HG03575 (cell line): ENCODE data around the gene CEP72.
"Not testable (repeated sequence)": the region's sequence is repeated elsewhere in the genome, so short reads cannot be mapped to it uniquely, and the experiment has no call there.

ENCODE experiments used
- ATAC-seq: cut with Tn5 transposase; IDR thresholded peaks from one replicate; pipeline ENCODE4 v1.9.1; 2021; ENCODE audit not compliant: unreplicated experiment, insufficient number of reproducible peaks, low FRiP score; ENCODE audit errors: extremely low read depth

The CEP72 gene

GRCh38 chr5:579211-579610 is 32.9 kb upstream of the CEP72 start:
- ATAC-seq = no peak

DNA sequence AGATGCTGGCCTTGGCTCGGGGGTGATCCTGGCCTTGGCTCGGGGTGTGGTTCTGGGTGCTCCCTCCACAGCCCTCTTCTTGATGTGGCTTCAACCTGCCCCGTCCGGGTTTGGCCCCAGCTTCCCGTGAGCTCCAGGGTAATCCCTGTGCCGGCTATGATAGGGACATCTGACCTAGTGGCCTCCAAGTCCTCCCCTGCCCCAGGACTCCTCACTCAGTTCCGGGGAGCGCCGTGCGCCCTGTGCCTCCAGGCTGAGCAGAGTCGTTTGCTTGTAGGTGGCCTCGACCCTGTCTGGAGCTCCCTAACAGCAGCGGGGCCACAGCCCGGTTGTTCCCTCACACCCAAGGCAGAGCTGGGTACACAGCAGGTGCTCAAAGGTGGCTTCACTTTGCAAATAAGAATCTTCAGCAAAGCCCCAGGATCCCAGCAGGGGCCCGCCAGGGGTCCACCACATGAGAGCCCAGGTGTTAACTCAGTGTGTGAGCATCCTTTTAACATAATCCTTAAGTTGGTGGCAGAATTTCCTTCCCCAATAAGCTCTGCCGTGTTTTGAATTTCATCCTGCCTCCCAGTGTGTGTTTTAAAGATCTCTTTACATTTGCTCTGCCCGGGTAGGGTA is 32.3 kb upstream of the CEP72 start:
- ATAC-seq = no peak

DNA sequence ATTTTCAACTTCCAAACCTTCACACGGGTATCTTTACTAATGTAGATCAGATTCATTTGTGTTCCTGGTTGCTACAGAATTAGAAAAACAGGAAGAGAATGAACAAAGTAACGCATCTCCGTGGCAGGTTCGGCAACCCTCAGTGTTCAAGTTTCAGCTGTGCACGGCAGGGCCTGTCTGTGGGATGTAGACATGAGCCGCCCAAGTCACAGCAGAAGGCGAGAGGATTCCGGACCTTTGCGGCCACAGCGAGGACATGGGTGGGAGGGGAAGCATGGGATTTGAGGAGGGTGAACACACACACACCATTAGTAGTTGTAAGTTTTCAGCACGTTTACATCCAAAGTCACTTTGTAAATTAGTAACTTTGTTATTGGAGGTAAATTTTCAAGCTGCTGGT is 31.7 kb upstream of the CEP72 start:
- no peak for ATAC-seq

DNA sequence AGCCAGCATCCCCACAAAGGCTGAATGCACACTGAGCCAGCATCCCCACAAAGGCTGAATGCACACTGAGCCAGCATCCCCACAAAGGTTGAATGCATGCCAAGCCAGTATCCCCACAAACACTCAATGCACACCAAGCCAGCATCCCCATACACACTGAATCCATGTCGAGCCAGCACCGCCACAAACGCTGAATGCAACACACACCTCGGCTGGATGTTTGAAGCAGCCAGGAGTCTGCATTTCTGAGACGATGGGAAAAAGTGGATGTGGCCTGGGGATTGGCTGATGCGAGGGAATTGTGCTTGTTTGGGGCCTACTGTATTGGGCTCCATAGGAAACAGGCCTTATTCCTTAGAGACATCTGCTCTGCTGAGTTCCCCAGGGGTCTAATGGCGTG is 30.9 kb upstream of the CEP72 start:
- no peak for ATAC-seq

GRCh38 chr5:581941-582340 is 30.2 kb upstream of the CEP72 start:
- ATAC-seq = no peak

GRCh38 chr5:582445-582844 is 29.7 kb upstream of the CEP72 start:
- ATAC-seq = not testable (repeated sequence)

DNA sequence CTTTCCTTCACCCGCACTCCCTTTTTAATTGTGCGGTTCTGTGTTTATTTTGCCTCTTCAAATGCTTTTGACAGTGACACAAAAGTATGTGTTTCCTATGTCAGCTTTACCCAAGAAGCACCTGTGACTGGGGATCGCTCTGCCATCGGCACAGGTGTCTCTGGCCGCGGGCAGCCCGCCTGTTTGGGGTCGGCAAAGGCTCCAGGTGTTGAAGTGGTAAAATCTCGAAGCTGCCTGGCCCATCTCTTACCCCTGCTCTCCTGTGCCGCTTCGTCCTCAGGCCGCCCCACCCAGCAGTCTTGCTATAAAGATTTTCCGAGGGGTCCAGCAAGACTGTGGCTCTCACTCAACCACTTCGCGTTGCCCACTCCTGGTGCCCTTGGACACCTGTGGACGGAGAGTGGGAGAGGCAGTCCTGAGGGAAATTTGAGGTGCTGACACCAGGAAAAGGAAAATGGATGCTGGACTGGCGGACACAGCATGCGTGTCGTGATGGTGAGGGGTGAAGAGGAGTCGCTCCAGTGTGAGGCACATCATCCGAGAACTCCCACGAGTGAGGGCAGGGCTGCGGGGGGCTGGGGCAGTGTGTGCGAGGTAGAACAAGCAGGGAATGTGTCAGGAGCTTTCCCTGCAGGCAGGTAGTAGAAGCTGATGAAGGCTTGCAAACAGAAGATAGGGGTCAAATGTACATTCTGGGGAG is 29.1 kb upstream of the CEP72 start:
- ATAC-seq = no peak

- ATAC-seq = no peak
These were observed 28.5 kb upstream of the CEP72 start for GRCh38 chr5:583645-584044.

- no peak for ATAC-seq
These were observed 27.9 kb upstream of the CEP72 start for GRCh38 chr5:584216-584615.

DNA sequence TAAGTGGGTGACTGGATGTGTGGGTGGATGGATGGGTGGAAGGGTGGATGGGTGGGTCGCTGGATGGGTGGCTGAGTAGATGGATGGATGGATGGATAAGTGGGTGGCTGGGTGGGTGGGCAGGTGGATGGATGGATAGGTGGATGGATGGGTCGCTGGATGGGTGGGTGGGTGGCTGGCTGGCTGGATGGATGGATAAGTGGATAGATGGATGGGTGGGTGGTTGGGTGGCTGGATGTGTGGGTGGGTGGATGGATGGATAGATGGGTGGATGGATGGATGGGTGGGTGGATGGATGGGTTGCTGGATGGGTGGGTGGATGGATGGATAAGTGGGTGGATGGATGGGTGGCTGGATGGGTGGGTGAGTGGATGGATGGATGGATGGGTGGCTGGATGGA is 27.3 kb upstream of the CEP72 start:
- ATAC-seq = no peak

DNA sequence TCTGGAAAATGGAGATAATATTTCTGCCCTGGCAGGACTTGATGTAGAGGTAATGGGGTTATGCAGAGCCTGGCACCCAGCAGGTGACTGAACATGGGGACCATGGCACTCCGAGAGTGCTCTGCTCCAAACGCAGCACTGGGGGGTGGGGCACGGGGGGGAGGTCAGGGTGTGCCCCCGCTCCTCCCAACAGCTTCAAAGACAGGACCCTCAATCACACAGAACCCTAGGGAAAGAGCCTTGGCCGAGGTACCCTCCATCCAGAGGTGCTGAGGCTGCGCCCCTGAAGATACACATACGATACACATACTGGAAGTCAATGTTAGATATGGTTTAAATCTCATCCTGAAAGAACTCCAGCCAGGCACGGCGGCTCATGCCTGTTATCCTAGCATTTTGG is 26.6 kb upstream of the CEP72 start:
- no peak for ATAC-seq

DNA sequence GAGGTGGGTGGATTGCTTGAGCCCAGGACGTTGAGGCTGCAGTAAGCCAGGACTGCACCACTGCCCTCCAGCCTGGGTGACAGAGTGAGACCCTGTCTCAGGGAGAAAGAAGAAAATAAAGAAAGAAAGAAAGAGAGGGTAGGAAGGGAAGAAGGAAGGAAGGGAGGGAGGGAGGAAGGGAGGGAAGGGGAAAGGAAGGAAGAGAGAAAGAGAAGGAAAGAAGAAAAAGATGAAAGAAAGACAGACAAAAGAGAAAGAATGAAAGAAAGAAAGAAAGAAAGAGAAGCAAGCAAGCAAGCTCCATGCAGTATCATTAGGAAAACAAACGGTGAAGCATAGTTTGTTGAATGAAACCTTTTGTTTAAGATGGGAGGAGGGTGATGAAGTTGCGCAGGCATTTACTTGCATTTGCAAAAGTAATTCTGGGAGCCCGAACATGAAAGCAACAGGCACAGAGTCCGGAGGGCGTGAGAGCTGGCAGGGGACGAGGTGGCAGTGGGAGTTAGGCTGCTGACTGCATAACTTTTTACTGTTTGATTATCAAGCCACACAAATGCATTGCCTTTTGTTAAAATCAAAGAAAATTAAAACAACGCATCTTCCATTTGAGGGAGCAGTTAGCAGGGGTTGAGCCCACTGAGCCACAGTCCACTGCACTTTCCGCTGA is 26.0 kb upstream of the CEP72 start:
- no peak for ATAC-seq

DNA sequence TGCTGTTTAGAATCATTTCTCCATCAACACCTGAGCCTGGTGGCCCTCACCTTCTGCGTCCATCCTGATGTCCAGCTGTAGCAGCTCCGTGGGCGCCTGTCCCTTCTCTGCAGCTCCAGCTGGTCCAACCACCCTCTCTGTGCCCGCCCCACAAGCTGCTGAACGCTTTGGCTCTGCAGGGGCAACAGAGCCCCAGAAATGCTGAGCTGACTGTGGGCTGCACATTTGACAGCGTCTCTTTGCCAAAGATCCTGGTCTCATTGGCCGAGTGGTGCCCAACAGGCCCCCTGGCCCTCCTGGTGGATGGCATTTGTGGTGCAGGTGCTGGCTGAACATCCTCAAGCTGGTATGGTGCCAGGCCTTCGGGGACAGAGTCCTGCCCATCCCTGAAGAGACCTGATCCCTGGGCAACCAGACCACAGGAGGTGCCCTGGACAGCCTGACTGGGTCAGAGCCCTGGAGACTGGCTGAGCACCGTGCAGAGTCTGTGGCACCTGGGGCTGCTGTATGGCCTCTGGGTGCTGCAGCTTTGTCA is 25.3 kb upstream of the CEP72 start:
- no peak for ATAC-seq

DNA sequence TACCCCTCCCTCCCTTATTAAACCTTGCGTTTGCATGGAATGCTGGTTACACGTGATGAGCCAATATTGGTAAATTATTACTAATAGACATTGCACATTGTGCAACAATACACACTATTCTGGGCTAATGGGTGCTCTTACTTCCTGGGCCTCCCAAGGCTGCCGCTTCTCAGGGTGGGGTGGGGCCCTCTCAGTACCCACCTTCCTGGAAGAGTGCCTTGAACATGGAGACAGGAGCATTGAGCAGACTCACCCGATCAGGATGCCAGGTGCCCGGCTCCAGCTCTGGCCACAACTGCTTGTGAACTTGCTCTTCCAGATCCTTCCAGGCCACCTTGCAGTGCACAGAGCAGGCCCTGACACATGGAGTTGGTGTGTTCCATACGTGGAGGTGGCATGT is 24.7 kb upstream of the CEP72 start:
- no peak for ATAC-seq

DNA sequence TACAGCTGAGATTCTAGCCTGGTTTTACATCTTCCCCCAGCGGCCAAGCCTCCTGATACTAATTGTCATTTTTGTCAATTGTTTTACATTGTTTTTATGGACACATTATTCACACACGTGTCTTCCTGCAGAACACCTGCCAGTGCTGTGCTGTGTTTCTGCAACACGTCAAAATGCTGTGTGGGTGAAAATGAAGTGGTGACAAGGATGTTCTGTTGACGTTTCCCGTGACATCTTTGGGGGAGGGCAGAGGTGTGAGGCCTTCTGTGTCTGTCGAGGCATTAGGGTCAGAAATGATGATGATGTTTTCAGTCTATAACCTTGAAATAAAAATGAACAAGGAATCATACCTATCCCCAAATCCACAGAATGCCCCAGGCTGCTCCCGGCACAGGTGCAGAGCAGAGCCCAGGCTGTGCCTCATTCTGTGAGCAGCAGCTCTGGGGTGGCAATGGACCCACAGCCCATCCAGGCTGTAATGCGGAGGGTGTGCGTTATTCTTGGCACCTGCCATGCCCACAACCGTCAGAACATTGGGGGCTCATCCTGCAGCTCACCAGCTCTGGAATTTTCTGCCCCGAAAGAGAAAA is 23.6 kb upstream of the CEP72 start:
- ATAC-seq = no peak

GRCh38 chr5:589173-589572 is 23.0 kb upstream of the CEP72 start:
- ATAC-seq = no peak

DNA sequence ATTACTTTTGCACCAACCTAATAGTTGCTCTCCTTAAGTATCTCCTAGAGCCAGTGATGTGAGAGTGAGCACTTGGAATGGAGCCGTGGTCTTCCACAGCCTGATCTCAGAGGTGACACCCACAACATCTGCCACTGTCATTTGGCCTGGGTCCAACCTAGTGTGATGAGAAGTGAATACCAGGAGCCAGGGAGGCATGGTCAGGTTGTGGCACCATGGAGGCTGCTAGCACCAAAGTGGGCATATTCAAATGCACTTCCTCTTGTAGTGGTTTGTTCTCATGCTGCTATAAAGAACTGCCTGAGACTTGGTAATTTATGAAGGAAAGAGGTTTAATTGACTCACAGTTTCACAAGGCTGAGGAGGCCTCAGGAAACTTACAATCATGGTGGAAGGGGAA is 22.6 kb upstream of the CEP72 start:
- no peak for ATAC-seq

GRCh38 chr5:590346-590745 is 21.8 kb upstream of the CEP72 start:
- no peak for ATAC-seq

DNA sequence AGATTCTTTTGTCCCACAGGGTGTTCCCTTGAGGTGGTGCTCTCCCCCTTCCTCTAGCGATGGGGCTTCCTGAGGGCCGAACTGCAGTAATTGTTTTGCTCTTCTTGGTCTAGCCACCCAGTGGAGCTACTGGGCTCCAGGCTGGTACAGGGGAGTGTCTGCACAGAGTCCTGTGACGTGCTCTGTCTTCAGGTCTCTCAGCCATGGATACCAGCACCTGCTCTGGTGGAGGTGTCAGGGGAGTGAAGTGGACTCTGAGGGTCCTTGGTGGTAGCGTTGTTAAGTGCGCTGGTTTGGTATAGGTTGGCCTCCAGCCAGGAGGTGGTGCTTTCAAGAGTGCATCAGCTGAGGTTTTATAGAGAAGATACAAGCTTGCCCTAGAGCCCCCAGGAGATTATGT is 20.4 kb upstream of the CEP72 start:
- no peak for ATAC-seq

- no peak for ATAC-seq
These were observed 20.0 kb upstream of the CEP72 start for GRCh38 chr5:592158-592557.
